Umbilical cord (tissue), 2 donors: ENCODE data around the gene AGBL5. TPM values are rescaled to one million over a fixed set of nuclear protein-coding genes. Genes with fewer than 3 reads are reported as not detected.

Source experiments
- DNase-seq: peaks from one replicate; pipeline ENCODE4 v3.0.0-alpha.2; 2015; ENCODE audit warnings: low spot score
- total RNA-seq: library from RNA; depleted of rRNA; stranded (reverse); fragments of >200 nt; gene quantifications from one replicate; pipeline ENCODE4 v1.2.3, GENCODE V29; 2014; ENCODE audit warnings: low replicate concordance; ENCODE audit not compliant: insufficient read depth

The AGBL5 gene
- total RNA-seq, 1 donor from 2014 or later = 5.5 TPM

DNA sequence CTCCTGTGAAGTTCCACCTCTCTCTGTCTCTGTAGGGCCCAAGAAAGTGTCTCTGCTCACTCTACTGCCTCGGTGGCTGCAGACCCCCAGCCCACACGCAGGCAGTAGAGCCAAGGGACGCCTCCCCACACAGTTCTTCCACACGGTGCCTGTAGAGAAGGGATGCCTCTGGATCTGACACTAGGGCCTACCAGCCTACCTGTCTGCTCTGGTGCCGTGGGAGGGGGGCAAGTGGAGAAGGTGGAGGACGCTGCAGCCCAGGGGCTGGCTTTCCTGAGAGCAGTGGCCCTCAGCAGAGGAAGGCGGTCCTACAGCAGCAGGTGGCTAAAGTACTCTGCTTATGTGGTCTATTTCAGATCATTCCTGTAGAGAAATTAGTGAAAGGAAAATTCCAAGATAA, 27.7 kb upstream of the AGBL5 start:
- no peak for DNase-seq

- DNase-seq = no peak
Measured at GRCh38 chr2:27024188-27024587, 27.3 kb upstream of the AGBL5 start.

- DNase-seq = no peak
Measured at GRCh38 chr2:27024812-27025211, 26.7 kb upstream of the AGBL5 start.

DNA sequence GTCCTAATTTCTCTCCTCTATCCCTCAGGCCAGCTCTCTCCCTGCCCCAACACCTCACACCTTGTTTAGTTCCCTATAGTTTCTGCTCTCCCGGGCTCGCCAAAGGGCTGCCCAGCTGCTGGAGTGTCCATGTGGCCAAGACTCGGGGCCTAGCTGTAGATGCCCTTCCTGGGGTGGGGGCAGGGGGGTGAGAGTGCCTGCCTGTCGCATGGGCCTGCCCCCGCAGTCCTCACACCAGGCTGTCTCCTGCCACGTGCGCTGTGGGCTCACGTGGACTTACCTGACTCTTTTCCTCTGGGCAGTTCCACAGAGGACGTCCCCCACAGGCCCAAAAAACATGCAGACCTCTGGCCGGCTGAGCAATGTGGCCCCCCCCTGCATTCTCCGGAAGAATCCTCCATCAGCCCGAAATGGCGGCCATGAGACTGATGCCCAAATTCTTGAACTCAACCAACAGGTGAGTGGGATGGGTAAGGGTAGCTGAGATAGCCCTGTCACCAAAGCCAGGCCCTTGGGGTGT, 26.1 kb upstream of the AGBL5 start:
- no peak for DNase-seq

DNA sequence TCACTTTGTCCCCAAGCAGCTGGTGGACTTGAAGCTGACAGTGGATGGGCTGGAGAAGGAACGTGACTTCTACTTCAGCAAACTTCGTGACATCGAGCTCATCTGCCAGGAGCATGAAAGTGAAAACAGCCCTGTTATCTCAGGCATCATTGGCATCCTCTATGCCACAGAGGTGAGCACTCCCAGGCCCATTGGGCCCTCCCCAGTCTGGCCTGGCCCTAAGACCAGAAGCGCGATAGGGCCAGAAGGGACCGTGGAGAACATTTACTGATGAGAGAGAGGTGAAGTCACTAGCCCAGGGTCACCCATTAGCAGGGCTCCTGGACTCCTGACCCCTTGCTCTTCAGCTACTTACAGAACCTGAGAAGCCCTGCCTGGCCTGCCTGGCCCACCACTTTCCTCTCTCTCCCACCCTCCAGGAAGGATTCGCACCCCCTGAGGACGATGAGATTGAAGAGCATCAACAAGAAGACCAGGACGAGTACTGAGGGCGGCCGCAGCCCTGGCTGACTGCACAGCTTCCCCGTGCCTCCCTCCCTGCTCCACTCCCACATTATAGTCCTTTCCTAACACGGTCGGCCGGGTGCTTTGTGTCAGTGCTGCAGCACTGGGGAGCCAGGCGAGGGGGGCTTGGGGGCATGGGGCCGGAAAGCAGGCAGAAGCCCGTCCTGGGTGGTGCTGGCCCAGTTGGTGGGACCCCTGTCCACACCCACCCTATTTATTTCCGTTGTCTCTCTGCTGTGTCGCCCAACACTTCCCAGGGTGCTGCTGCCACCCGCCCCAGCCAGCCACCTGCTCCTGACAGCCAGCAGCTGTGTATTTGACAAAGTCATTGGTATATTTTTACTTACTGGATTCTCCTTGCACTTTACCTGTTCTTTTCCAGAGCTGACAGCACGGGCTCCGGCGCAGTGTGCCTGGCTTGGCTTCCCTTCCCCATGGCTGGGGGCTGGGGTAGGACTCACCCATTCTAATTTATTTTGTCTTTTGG, 25.3 kb upstream of the AGBL5 start:
- DNase-seq = no peak

DNA sequence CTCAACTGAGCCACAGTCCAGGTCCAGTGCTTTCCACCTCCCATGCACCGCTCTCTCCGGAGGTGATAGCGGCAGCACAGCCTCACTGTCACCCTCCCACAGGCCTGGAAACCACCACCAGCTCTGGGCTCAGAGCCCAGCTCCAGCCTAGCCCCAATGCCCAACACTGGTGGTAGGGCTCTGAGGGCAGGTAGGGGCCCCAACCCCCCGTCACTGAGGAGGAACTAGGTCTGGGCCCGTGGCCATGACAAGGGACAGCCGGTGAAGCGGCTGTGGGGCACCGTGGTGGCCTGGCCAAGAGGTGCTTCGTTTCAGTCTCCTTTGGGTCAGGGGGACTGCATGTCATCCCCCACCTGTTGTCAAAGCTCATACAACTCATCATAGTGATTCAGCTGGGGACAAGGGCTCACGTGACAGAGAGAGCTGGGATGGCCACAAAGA, 24.2 kb upstream of the AGBL5 start:
- DNase-seq = no peak

GRCh38 chr2:27029051-27029450, 22.4 kb upstream of the AGBL5 start:
- DNase-seq = no peak

DNA sequence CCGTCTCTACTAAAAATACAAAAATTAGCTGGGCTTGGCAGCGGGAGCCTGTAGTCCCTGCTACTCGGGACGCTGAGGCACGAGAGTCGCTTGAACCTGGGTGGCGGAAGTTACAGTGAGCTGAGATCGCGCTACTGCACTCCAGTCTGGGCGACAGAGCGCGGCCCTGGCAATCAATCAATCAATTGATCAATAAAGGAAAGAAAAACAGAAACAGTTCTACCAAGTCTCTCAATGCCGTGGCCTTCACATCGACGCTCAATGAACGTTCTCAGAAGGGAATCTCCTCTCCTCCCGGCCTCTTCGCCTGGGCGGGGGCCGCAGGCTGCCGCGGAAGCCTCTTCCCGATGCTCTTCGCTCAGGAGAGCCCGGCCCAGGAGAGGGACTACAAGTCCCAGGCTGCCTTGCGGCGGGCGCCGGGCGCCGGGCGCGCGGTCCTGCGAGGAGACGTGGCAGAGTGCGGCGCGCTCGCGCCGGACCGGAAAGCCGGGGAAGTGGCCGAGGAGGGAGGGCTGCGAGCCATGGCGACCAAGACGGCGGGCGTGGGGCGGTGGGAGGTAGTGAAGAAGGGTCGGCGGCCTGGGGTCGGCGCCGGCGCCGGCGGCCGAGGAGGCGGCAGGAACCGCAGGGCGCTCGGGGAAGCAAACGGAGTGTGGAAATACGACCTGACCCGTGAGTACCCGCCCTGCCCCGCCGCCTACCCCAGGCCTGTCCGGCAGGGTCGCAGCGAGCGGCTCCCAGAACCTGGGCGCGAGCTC, 18.8 kb upstream of the AGBL5 start, which contains the start of gene TMEM214:
TMEM214 (plus strand) TSS at position 471 of the 758 bp plus-strand sequence; CDS start at position 522, 51 bp downstream.
- peak; percentile 89 for DNase-seq

DNA sequence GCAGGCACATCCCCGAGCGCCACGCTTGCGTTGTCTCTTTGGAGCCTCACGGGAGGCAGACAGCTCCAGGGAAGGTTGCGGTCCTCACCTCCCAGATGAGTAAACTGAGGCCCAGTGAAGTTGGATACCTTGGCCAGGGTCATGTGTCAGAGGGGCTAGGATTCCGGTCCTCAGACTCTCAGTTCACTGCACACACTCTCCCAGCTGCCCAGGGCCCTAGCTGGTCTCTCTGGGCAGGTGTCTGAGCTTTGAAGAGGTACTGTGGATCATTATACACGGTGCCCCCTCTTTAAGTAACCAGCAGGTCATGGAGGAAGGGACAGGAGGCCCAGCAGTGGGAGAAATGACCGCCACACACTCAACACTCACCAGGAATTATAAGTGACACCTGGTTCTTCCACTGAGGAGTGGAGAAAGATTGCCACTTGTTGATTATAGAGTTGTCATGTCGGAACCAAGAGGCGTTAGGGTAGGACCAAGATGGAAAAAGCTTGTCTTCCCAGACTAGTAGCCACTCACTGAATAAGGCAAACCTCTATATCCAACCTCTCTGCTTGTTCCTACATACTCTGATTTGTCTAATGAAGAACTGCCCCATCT, 18.1 kb upstream of the AGBL5 start:
- DNase-seq = no peak

- no peak for DNase-seq
Measured at GRCh38 chr2:27038012-27038411, 13.5 kb upstream of the AGBL5 start.

- DNase-seq = no peak
Measured at GRCh38 chr2:27038631-27039339, 12.7 kb upstream of the AGBL5 start.

DNA sequence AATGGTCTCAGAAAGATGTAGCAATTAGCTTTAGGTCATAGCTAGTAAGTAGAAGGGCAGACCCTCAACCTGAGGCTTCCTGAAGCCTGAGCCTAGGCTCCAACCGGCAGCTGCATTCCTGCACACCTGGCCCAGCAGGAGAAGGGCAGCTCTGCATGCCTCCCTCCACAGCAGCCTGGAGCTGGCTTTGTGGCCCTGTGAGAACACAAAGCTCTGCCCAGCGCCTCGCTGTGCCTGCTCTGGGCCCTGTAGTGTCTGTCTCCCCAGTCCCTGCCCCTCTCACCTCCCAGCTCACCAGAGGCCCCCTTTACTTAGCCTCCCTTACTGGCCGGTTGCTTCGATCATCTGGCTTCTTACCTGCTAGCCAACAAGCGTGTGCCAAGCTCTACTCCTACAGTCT, 12.0 kb upstream of the AGBL5 start:
- no peak for DNase-seq

DNA sequence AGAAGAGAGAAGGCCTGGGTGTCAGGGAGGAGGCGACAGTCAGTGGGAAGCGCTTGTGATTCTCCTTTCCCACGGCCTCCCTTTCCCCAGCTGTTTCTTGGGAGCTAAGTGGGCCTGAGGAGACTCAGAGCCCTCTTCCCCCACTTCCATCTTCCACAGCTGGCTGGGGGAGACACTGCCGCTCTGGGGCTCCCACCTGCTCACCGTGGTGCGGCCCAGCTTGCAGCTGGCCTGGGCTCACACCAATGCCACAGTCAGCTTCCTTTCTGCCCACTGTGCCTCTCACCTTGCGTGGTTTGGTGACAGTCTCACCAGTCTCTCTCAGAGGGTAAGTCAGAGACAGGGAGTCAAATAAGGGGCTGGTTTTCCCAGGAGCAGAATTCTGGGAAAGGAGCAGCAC, 11.6 kb upstream of the AGBL5 start:
- no peak for DNase-seq

GRCh38 chr2:27040282-27040681, 11.2 kb upstream of the AGBL5 start:
- DNase-seq = no peak

DNA sequence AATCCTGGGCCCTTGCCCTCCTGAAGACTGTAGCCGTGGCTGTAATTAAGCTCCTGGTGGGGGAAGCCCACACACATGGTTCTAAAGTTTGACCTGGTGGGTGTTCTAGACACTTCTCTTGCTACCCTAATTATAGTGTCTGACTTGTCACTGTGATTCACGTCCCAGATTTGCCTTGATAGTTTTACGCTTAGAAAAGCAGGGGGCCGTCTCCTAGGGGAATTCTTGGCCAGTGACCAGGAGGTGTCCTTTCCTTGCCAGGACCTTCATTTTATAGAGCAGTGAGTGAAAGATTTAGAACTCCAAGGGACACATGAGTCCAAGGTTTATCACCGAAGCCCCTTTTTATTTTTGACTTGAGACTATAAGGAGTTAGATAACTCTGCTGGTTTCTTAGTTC, 9.7 kb upstream of the AGBL5 start:
- DNase-seq = no peak

GRCh38 chr2:27042159-27042661, 9.3 kb upstream of the AGBL5 start:
- DNase-seq = no peak

DNA sequence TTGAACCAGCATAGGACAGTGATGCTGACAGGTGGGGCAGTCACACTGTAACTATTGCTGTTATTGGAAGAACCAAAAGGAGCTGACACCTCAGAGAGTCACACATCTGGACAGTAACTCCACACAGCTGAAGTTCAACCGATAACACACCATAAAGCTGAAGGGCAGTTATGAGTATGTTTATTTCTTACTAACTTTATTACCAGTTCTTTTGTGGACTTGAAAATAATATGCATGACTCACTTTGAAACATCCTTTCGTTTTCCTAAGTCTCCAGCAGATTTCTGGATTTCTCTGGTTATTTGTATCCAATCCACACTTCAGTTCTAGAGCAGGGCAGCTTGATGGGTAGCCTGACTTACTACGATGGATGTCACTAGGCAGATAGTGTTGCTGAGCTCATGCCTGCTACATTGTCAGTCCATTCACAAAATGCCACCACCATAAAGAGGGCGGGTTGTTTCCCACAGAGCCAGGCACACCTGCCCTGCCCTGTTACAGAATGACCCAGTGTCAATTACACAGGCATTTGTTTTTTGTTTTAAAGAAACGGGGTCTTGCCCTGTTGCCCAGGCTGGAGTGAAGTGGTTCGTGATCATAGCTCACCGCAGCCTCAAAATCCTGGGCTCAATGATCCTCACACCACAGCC, 8.4 kb upstream of the AGBL5 start:
- peak; percentile 42 for DNase-seq

GRCh38 chr2:27049422-27050280, 1.8 kb upstream of the AGBL5 start:
- DNase-seq = no peak

GRCh38 chr2:27050281-27050995, 1.0 kb upstream of the AGBL5 start:
- DNase-seq = peak; percentile 98
